Measurements from ENCODE around the gene TMF1.
A peak's percentile ranks its signal among the peaks of the same experiment; 100 is the strongest.

TMF1 gene

GRCh38 chr3:69080233-69080920 is 28.2 kb upstream of the TMF1 start, which contains the start of gene UBA3:
Gene UBA3 (minus strand): TSS chr3:69080365. CDS start chr3:69080353, 12 bp downstream.
- DNase-seq = peak; percentile 14

- DNase-seq = no peak
Observed at GRCh38 chr3:69079269-69080159, 27.4 kb upstream of the TMF1 start.

GRCh38 chr3:69072928-69073327 is 20.8 kb upstream of the TMF1 start:
- no peak for DNase-seq

- DNase-seq = no peak
Observed at GRCh38 chr3:69066121-69066520, 14.0 kb upstream of the TMF1 start.

- DNase-seq = no peak
Observed at GRCh38 chr3:69065318-69065964, 13.3 kb upstream of the TMF1 start.

- no peak for DNase-seq
Observed at GRCh38 chr3:69063636-69064035, 11.5 kb upstream of the TMF1 start.

- DNase-seq = no peak
Observed at GRCh38 chr3:69059688-69060087, 7.6 kb upstream of the TMF1 start.

- DNase-seq = no peak
Observed at GRCh38 chr3:69058947-69059224, 6.8 kb upstream of the TMF1 start.

GRCh38 chr3:69058180-69058946 is 6.2 kb upstream of the TMF1 start:
- DNase-seq = no peak

- no peak for DNase-seq
Observed at GRCh38 chr3:69052472-69052898, 352 bp upstream of the TMF1 start.

- no peak for DNase-seq
Observed at GRCh38 chr3:69048990-69049389, 3.1 kb downstream of the TMF1 start.

- DNase-seq = no peak
Observed at GRCh38 chr3:69044608-69045007, 7.5 kb downstream of the TMF1 start.

GRCh38 chr3:69033470-69033869 is 18.7 kb downstream of the TMF1 start:
- no peak for DNase-seq

- DNase-seq = no peak
Observed at GRCh38 chr3:69032737-69033136, 19.4 kb downstream of the TMF1 start.

GRCh38 chr3:69032142-69032541 is 20.0 kb downstream of the TMF1 start:
- DNase-seq = no peak

- DNase-seq = no peak
Observed at GRCh38 chr3:69031635-69032034, 20.5 kb downstream of the TMF1 start.

- DNase-seq = no peak
Observed at GRCh38 chr3:69020857-69021256, 31.3 kb downstream of the TMF1 start.

GRCh38 chr3:69020424-69020823 is 31.7 kb downstream of the TMF1 start:
- DNase-seq = no peak

- no peak for DNase-seq
Observed at GRCh38 chr3:69016901-69017300, 35.2 kb downstream of the TMF1 start.

- DNase-seq = no peak
Observed at GRCh38 chr3:69016102-69016501, 36.0 kb downstream of the TMF1 start.

GRCh38 chr3:69014022-69014580 is 38.0 kb downstream of the TMF1 start:
- no peak for DNase-seq

GRCh38 chr3:69013253-69014021 is 38.7 kb downstream of the TMF1 start, which contains the start of gene EOGT:
Gene EOGT (minus strand): TSS chr3:69013684. CDS start chr3:69009846, 3,838 bp downstream.
- DNase-seq = no peak
